ENCODE results near the gene YARS1. TPM values are rescaled to one million over a fixed set of nuclear protein-coding genes. Genes with fewer than 3 reads are reported as not detected.

Gene YARS1
- total RNA-seq, 1 experiment from 2014 or later = 244 TPM

DNA sequence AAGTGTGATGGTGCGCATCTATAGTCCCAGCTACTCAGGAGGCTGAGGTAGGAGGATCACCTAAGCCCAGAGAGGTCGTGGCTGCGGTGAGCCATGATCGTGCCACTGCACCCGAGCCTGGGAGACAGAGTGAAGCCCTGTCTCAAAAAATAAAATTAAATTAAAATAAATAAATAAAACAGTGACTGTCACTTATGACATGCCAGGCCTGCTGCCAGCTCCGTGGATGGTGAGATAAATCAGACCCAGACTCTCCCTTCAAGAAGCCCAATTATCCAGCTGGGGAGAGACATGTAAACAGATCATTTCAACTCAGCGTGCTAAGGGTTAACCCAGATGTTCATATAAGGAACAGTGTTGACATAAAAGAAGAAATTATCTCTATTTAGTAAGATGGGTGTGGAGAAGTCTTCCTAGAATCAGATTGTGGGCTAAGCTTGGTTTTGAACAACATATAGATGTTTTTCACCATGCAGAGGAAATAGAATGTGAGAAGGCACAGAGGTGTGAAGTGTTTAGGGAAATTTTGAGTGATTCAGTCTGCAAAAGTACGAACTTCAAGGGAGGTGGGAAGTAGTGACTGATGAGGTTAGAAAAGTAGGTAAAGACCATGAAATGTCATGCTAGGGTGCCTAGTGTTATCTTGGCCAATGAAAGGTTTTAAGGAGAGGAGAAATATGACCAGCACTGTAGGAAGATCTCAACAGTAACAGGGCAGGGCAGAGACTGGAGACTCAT is 18.3 kb downstream of the YARS1 start:
- no peak overlapping the region for H3K4me2 ChIP-seq (ENCODE audit: low read length)
- ChIA-PET POLR2A (interaction anchor here (0.6 kb wide), 1 partner anchor 370 kb away, joined by 5 read pairs; no protein-coding TSS in a partner anchor), CTCF (no interaction called here), RAD21 (ENCODE audit: low non-redundant PET in 1 of 2, low total read pairs in 2 of 2, uncharacterized antibody in 2 of 2, unreplicated experiment in 2 of 2) (no interaction called here)
- no peaks in the 10 kb centered on the region for H3K9me2 ChIP-seq (ENCODE audit: insufficient read depth)
- ATAC-seq (no peak), DNase-seq (ENCODE audit: low read depth, low spot score) (no peak)
- no peaks in the 10 kb centered on the region for H3K4me1 ChIP-seq (ENCODE audit: control insufficient read depth in 1 of 2, insufficient read depth in 2 of 2, low read length in 2 of 2)
- H3K27ac ChIP-seq (ENCODE audit: low read depth, low read length) = no peak overlapping the region
- intact Hi-C loops (cut with micrococcal nuclease) = no loop called here
- H3K9me3 ChIP-seq (ENCODE audit: control insufficient read depth in 1 of 2, insufficient read depth in 1 of 2, low read depth in 1 of 2, low read length in 2 of 2) = no peaks in the 10 kb centered on the region
- TF ChIP-seq, protein P1, sequence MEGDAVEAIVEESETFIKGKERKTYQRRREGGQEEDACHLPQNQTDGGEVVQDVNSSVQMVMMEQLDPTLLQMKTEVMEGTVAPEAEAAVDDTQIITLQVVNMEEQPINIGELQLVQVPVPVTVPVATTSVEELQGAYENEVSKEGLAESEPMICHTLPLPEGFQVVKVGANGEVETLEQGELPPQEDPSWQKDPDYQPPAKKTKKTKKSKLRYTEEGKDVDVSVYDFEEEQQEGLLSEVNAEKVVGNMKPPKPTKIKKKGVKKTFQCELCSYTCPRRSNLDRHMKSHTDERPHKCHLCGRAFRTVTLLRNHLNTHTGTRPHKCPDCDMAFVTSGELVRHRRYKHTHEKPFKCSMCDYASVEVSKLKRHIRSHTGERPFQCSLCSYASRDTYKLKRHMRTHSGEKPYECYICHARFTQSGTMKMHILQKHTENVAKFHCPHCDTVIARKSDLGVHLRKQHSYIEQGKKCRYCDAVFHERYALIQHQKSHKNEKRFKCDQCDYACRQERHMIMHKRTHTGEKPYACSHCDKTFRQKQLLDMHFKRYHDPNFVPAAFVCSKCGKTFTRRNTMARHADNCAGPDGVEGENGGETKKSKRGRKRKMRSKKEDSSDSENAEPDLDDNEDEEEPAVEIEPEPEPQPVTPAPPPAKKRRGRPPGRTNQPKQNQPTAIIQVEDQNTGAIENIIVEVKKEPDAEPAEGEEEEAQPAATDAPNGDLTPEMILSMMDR (IDR thresholded peaks at IDR 0.05 in 2 of 3, conservative IDR thresholded peaks at IDR 0.05 in 1 of 3; ENCODE audit: borderline replicate concordance in 1 of 3, insufficient read depth in 1 of 3, low read depth in 2 of 3, low read length in 2 of 3) = no peak
- TF ChIP-seq, protein P2, sequence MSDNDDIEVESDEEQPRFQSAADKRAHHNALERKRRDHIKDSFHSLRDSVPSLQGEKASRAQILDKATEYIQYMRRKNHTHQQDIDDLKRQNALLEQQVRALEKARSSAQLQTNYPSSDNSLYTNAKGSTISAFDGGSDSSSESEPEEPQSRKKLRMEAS (IDR thresholded peaks at IDR 0.05) = no peak
- TF ChIP-seq, protein P3, sequence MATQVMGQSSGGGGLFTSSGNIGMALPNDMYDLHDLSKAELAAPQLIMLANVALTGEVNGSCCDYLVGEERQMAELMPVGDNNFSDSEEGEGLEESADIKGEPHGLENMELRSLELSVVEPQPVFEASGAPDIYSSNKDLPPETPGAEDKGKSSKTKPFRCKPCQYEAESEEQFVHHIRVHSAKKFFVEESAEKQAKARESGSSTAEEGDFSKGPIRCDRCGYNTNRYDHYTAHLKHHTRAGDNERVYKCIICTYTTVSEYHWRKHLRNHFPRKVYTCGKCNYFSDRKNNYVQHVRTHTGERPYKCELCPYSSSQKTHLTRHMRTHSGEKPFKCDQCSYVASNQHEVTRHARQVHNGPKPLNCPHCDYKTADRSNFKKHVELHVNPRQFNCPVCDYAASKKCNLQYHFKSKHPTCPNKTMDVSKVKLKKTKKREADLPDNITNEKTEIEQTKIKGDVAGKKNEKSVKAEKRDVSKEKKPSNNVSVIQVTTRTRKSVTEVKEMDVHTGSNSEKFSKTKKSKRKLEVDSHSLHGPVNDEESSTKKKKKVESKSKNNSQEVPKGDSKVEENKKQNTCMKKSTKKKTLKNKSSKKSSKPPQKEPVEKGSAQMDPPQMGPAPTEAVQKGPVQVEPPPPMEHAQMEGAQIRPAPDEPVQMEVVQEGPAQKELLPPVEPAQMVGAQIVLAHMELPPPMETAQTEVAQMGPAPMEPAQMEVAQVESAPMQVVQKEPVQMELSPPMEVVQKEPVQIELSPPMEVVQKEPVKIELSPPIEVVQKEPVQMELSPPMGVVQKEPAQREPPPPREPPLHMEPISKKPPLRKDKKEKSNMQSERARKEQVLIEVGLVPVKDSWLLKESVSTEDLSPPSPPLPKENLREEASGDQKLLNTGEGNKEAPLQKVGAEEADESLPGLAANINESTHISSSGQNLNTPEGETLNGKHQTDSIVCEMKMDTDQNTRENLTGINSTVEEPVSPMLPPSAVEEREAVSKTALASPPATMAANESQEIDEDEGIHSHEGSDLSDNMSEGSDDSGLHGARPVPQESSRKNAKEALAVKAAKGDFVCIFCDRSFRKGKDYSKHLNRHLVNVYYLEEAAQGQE (IDR thresholded peaks at IDR 0.05; ENCODE audit: low read depth) = no peak
- no peak for TF ChIP-seq YY1 (IDR thresholded peaks at IDR 0.05; ENCODE audit: extremely low read depth, insufficient replicate concordance, low read depth, low read length)
- no peak for TF ChIP-seq CBX3 (IDR thresholded peaks at IDR 0.05; ENCODE audit: low read depth)
- no peak for TF ChIP-seq POLR2AphosphoS5 (IDR thresholded peaks at IDR 0.05; ENCODE audit: low read depth, low read length)
- no peak for TF ChIP-seq JUND (IDR thresholded peaks at IDR 0.05)
- TF ChIP-seq SP1 (IDR thresholded peaks at IDR 0.05; ENCODE audit: low read depth) = no peak
- TF ChIP-seq CEBPB (IDR thresholded peaks at IDR 0.05; ENCODE audit: low read depth) = no peak
- no peak for TF ChIP-seq ZNF274 (IDR thresholded peaks at IDR 0.05; ENCODE audit: low read depth, low read length)
- TF ChIP-seq EGR1 (IDR thresholded peaks at IDR 0.05; ENCODE audit: low read depth) = no peak
- no peak for TF ChIP-seq POLR2A (IDR thresholded peaks at IDR 0.05; ENCODE audit: borderline replicate concordance, extremely low read depth, insufficient read depth, insufficient read length)
- no peak for TF ChIP-seq ELF1 (IDR thresholded peaks at IDR 0.05; ENCODE audit: borderline replicate concordance, low read depth)
- no peak for TF ChIP-seq EZH2phosphoT487 (IDR thresholded peaks at IDR 0.05; ENCODE audit: borderline replicate concordance)
- no peak overlapping the region for H3K4me3 ChIP-seq (replicated peaks in 1 of 2; ENCODE audit: low read depth in 1 of 2, low read length in 2 of 2)
- no peaks in the 10 kb centered on the region for H4K20me1 ChIP-seq (ENCODE audit: insufficient read depth)
- H3K36me3 ChIP-seq (ENCODE audit: control insufficient read depth in 1 of 2, insufficient read depth in 2 of 2, low read length in 2 of 2) = peaks cover 11 to 27% of the 10 kb centered on the region in 2 experiments
- BruUV-seq (replicated peaks) = no TSS peak
- no peak overlapping the region for H2AFZ ChIP-seq (ENCODE audit: low read depth, low read length, poor library complexity, severe bottlenecking)
- H3K9ac ChIP-seq (ENCODE audit: low read length) = no peak overlapping the region
- H3K27me3 ChIP-seq (ENCODE audit: insufficient read depth, low read length) = no peaks in the 10 kb centered on the region
- H3K79me2 ChIP-seq (ENCODE audit: insufficient read depth, low read length) = peaks cover 39% of the 10 kb centered on the region
